GM19467 (cell line): ENCODE results near the gene TBXAS1.
"Not testable (repeated sequence)": the region's sequence is repeated elsewhere in the genome, so short reads cannot be mapped to it uniquely, and the experiment has no call there.

Source experiments
- ATAC-seq: cut with Tn5 transposase; IDR thresholded peaks from one replicate; pipeline ENCODE4 v1.9.1; 2021; ENCODE audit warnings: mild to moderate bottlenecking, moderate library complexity; ENCODE audit not compliant: unreplicated experiment

The TBXAS1 gene

GRCh38 chr7:139886899-139887298 is 57.8 kb downstream of the TBXAS1 start:
- ATAC-seq = no peak

- ATAC-seq = no peak
Measured at GRCh38 chr7:139887992-139888481, 59.0 kb downstream of the TBXAS1 start.

GRCh38 chr7:139889186-139889871 is 60.3 kb downstream of the TBXAS1 start:
- no peak for ATAC-seq

GRCh38 chr7:139893461-139893860 is 64.4 kb downstream of the TBXAS1 start:
- no peak for ATAC-seq

- no peak for ATAC-seq
Measured at GRCh38 chr7:139893999-139894398, 64.9 kb downstream of the TBXAS1 start.

GRCh38 chr7:139895141-139895829 is 66.2 kb downstream of the TBXAS1 start:
- no peak for ATAC-seq

- ATAC-seq = no peak
Measured at GRCh38 chr7:139896288-139896687, 67.2 kb downstream of the TBXAS1 start.

GRCh38 chr7:139896831-139897230 is 67.8 kb downstream of the TBXAS1 start:
- no peak for ATAC-seq

- ATAC-seq = no peak
Measured at GRCh38 chr7:139897422-139898090, 68.5 kb downstream of the TBXAS1 start.

GRCh38 chr7:139898483-139898882 is 69.4 kb downstream of the TBXAS1 start:
- no peak for ATAC-seq

- ATAC-seq = no peak
Measured at GRCh38 chr7:139899328-139899955, 70.4 kb downstream of the TBXAS1 start.

- ATAC-seq = no peak
Measured at GRCh38 chr7:139900326-139900725, 71.3 kb downstream of the TBXAS1 start.

- ATAC-seq = no peak
Measured at GRCh38 chr7:139901056-139901795, 72.2 kb downstream of the TBXAS1 start.

- ATAC-seq = no peak
Measured at GRCh38 chr7:139901901-139902300, 72.8 kb downstream of the TBXAS1 start.

GRCh38 chr7:139902436-139903102 is 73.5 kb downstream of the TBXAS1 start:
- ATAC-seq = no peak

GRCh38 chr7:139903103-139903477 is 74.0 kb downstream of the TBXAS1 start:
- not testable (repeated sequence) for ATAC-seq

- no peak for ATAC-seq
Measured at GRCh38 chr7:139906879-139907278, 77.8 kb downstream of the TBXAS1 start.

GRCh38 chr7:139908792-139909191 is 79.7 kb downstream of the TBXAS1 start:
- ATAC-seq = no peak

- no peak for ATAC-seq
Measured at GRCh38 chr7:139909379-139910050, 80.5 kb downstream of the TBXAS1 start.
